CD4-positive, alpha-beta T cell (primary cell): Measurements from ENCODE around the gene WDR27. TPM values are rescaled to one million over a fixed set of nuclear protein-coding genes. Genes with fewer than 3 reads are reported as not detected.
"Not testable (repeated sequence)": the region's sequence is repeated elsewhere in the genome, so short reads cannot be mapped to it uniquely, and the experiment has no call there.

Source experiments
- ATAC-seq: fragments of 200-7000 bp; cut with Tn5 transposase; one replicate; pipeline ENCODE4 v1.10.0; 2022; ENCODE audit warnings: mild to moderate bottlenecking; ENCODE audit not compliant: poor library complexity
- CTCF ChIA-PET: fragments of 350-600 bp; sonication (Branson Sonifier 250); formaldehyde crosslinking; loops from one replicate; lab custom pipeline; 2021; ENCODE audit warnings: antibody characterized with exemption, inconsistent platforms; lab: Charles Lee
- POLR2A ChIA-PET: fragments of 350-600 bp; sonication (Branson Sonifier 250); formaldehyde crosslinking; loops from one replicate; lab custom pipeline; 2021; ENCODE audit warnings: antibody characterized with exemption, inconsistent platforms; lab: Charles Lee
- DNase-seq, 14 experiments: peaks; one replicate each; pipeline ENCODE4 v3.0.0-alpha.2; 2013 to 2020; ENCODE audit warnings: mixed read lengths in 2 of 14
- H3K27ac ChIP-seq, 2 donors: one replicate each; pipeline versions ENCODE4 v1.5.1 to v1.7.0; 2013; ENCODE audit warnings: low read length in 2 of 2, low read depth in 1 of 2, mild to moderate bottlenecking in 1 of 2
- H3K27me3 ChIP-seq, 2 experiments: 1 replicate in 1 of 2; 2 replicates in 1 of 2; pipeline versions ENCODE4 v1.6.1 to v1.7.0; 2013; ENCODE audit warnings: low read length in 2 of 2, control low read depth in 1 of 2, mild to moderate bottlenecking in 1 of 2, moderate library complexity in 1 of 2; ENCODE audit not compliant: insufficient read depth in 2 of 2, control insufficient read depth in 1 of 2
- H3K36me3 ChIP-seq: one replicate; pipeline ENCODE4 v1.6.1; 2013; ENCODE audit warnings: low read length, control low read depth; ENCODE audit not compliant: insufficient read depth
- H3K4me1 ChIP-seq: one replicate; pipeline ENCODE4 v1.6.1; 2013; ENCODE audit warnings: low read length, control low read depth; ENCODE audit not compliant: insufficient read depth
- H3K4me3 ChIP-seq: one replicate; pipeline ENCODE4 v1.5.1; 2013; ENCODE audit warnings: mild to moderate bottlenecking, low read length, moderate library complexity
- H3K9me3 ChIP-seq, 2 experiments: 1 replicate in 1 of 2; 2 replicates in 1 of 2; pipeline versions ENCODE4 v1.6.1 to v1.7.0; 2013; ENCODE audit warnings: low read length in 2 of 2, mild to moderate bottlenecking in 2 of 2, control low read depth in 1 of 2, moderate library complexity in 1 of 2; ENCODE audit not compliant: control insufficient read depth in 1 of 2, insufficient read depth in 1 of 2
- H3K27ac Mint-ChIP-seq: one replicate; pipeline ENCODE4 v1.8.0; 2020; ENCODE audit warnings: mixed read lengths
- H3K27me3 Mint-ChIP-seq: one replicate; pipeline ENCODE4 v1.8.0; 2021; ENCODE audit warnings: mixed read lengths
- H3K36me3 Mint-ChIP-seq: one replicate; pipeline ENCODE4 v1.8.0; 2021; ENCODE audit warnings: low read depth, mixed read lengths
- H3K4me1 Mint-ChIP-seq: one replicate; pipeline ENCODE4 v1.8.0; 2021; ENCODE audit warnings: low read depth, mixed read lengths
- H3K4me3 Mint-ChIP-seq: one replicate; pipeline ENCODE4 v1.8.0; 2020; ENCODE audit warnings: mild to moderate bottlenecking, mixed read lengths
- H3K9me3 Mint-ChIP-seq: one replicate; pipeline ENCODE4 v1.8.0; 2020; ENCODE audit warnings: mixed read lengths
- intact Hi-C, 2 experiments: fragments of 100-400 bp; cut with DNase I in 1 of 2; cut with micrococcal nuclease in 1 of 2; formaldehyde crosslinking; loops; one replicate each; pipeline versions ENCODE4 v1.15.1 to v1.9.0; 2023 to 2025; cut with DNase I, micrococcal nuclease
- total RNA-seq, 174 experiments: library from RNA in 2 of 174; stranded (reverse) in 2 of 174; gene quantifications; one replicate each; pipeline ENCODE4 v1.2.3 and lab custom pipeline; 2021 to 2026
- TF ChIP-seq, protein P1 (sequence below): fragments of 200-600 bp; IDR thresholded peaks from one replicate; pipeline ENCODE4 v1.8.0; 2022; ENCODE audit warnings: antibody characterized with exemption, mild to moderate bottlenecking

The WDR27 gene
- total RNA-seq, 2 experiments from 2014 or later: 22.0 to 23.5 TPM

DNA sequence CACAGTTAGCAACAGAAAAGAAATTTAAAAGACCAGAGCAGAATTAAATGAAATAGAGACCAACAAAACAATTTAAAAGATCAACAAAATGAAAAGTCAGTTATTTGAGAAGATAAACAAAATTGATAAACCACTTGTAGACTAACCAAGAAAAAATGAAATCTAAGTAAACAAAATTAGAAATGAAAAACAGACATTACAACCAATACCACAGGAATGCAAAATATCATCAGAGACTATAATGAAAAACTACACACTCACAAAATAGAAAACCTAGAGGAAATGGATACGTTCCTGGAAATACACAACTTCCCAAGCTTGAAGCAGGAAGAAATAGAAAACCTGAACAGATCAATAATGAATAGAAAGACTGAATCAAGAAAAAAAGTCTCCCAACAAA lies 97.8 kb downstream of the WDR27 start:
- Mint-ChIP-seq H3K27me3 (no peaks in the 10 kb centered on the region), H3K36me3 (peaks cover 58% of the 10 kb centered on the region), H3K4me3 (no peak overlapping the region), H3K27ac (no peak overlapping the region), H3K9me3 (no peaks in the 10 kb centered on the region), H3K4me1 (no peaks in the 10 kb centered on the region)
- intact Hi-C loops: no loop called here
- H3K27me3 ChIP-seq: no peaks in the 10 kb centered on the region
- no peak overlapping the region for H3K27ac ChIP-seq
- POLR2A ChIA-PET: no interaction called here
- TF ChIP-seq, protein P1, sequence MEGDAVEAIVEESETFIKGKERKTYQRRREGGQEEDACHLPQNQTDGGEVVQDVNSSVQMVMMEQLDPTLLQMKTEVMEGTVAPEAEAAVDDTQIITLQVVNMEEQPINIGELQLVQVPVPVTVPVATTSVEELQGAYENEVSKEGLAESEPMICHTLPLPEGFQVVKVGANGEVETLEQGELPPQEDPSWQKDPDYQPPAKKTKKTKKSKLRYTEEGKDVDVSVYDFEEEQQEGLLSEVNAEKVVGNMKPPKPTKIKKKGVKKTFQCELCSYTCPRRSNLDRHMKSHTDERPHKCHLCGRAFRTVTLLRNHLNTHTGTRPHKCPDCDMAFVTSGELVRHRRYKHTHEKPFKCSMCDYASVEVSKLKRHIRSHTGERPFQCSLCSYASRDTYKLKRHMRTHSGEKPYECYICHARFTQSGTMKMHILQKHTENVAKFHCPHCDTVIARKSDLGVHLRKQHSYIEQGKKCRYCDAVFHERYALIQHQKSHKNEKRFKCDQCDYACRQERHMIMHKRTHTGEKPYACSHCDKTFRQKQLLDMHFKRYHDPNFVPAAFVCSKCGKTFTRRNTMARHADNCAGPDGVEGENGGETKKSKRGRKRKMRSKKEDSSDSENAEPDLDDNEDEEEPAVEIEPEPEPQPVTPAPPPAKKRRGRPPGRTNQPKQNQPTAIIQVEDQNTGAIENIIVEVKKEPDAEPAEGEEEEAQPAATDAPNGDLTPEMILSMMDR: no peak
- H3K9me3 ChIP-seq: no peaks in the 10 kb centered on the region
- no peaks in the 10 kb centered on the region for H3K36me3 ChIP-seq
- DNase-seq (no peak), ATAC-seq (no peak)
- no peak overlapping the region for H3K4me3 ChIP-seq
- CTCF ChIA-PET: no interaction called here
- H3K4me1 ChIP-seq: no peaks in the 10 kb centered on the region

DNA sequence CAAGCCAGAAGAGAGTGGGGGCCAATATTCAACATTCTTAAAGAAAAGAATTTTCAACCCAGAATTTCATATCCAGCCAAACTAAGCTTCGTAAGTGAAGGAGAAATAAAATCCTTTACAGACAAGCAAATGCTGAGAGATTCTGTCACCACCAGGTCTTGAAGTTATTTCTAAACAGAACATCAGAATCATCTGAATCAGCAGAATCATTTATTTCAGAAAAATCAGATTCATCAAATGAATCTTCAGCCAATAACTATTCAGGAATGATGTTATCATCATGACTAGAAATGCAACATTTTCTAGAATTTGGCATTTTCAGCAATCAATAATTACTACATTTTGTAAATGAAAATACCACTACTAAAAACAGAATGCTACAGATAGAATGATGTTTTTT lies 100.7 kb downstream of the WDR27 start:
- H3K27ac Mint-ChIP-seq, H3K36me3 ChIP-seq, ATAC-seq, H3K27ac ChIP-seq, H3K4me3 Mint-ChIP-seq, H3K4me3 ChIP-seq, H3K4me1 ChIP-seq, POLR2A ChIA-PET, H3K27me3 ChIP-seq, intact Hi-C loops, DNase-seq, H3K27me3 Mint-ChIP-seq, H3K4me1 Mint-ChIP-seq, H3K9me3 Mint-ChIP-seq, CTCF ChIA-PET, H3K9me3 ChIP-seq: not testable (repeated sequence)
- H3K36me3 Mint-ChIP-seq: peaks cover 77% of the 10 kb centered on the region

DNA sequence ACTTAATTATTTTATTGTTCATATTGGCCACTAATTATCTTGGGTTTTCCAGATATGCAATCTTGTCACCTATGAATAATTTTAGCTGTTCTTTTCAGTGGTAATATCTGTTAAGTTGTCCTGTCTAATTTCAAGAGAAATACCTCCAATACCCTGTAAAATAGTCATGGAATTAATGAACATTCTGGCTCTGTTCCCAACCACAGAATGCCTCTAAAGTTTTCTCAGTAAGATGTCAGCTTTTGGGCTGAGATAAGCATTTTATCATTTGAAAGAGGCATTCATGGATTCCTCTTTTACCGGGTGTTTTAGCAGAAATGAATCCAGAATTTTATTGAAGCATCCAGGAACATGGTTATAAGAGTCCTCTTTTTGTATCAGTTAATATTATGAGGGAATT lies 109.3 kb downstream of the WDR27 start:
- TF ChIP-seq, protein P1: no peak
- H3K27ac ChIP-seq: no peak overlapping the region
- Mint-ChIP-seq H3K27me3 (no peaks in the 10 kb centered on the region), H3K27ac (no peak overlapping the region), H3K4me1 (peaks cover 25% of the 10 kb centered on the region), H3K9me3 (peaks cover 2% of the 10 kb centered on the region), H3K36me3 (peaks cover 16% of the 10 kb centered on the region), H3K4me3 (no peak overlapping the region)
- ChIA-PET CTCF (no interaction called here), POLR2A (no interaction called here)
- H3K36me3 ChIP-seq: no peaks in the 10 kb centered on the region
- no peak overlapping the region for H3K4me3 ChIP-seq
- H3K27me3 ChIP-seq: no peaks in the 10 kb centered on the region
- DNase-seq: no peak
- ATAC-seq: no peak
- intact Hi-C loops: no loop called here
- H3K4me1 ChIP-seq: peaks cover 16% of the 10 kb centered on the region
- H3K9me3 ChIP-seq: no peaks in the 10 kb centered on the region

DNA sequence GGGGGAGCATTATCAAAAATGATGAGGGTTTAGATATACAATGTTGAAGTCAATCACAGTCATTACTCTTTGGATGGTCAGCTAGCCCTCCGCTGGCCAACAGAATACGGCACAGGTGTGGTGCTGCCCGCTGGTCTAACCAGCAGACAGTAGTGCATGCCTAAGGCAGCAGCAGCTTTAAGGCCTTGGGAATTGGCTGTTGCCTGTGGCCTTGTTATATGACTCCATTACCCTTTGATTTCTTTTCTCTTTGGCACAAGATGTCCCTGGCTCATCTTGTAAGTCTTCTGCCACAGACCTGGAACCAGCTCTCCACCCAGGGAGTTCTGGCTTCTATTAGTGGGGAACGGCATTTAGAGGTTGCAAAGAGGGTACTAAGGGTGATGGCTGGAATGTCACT lies 110.2 kb downstream of the WDR27 start:
- H3K9me3 Mint-ChIP-seq: no peaks in the 10 kb centered on the region
- ChIA-PET CTCF (no interaction called here), POLR2A (no interaction called here)
- DNase-seq: no peak
- no peak overlapping the region for H3K27ac ChIP-seq
- intact Hi-C loops: no loop called here
- no peaks in the 10 kb centered on the region for H3K27me3 Mint-ChIP-seq
- TF ChIP-seq, protein P1: no peak
- H3K9me3 ChIP-seq: no peaks in the 10 kb centered on the region
- H3K4me3 Mint-ChIP-seq: no peak overlapping the region
- no peak overlapping the region for H3K27ac Mint-ChIP-seq
- peaks cover 26% of the 10 kb centered on the region for H3K4me1 Mint-ChIP-seq
- H3K27me3 ChIP-seq: no peaks in the 10 kb centered on the region
- H3K36me3 Mint-ChIP-seq: peaks cover 6% of the 10 kb centered on the region
- no peak overlapping the region for H3K4me3 ChIP-seq
- ATAC-seq: no peak
- H3K4me1 ChIP-seq: peaks cover 16% of the 10 kb centered on the region
- H3K36me3 ChIP-seq: no peaks in the 10 kb centered on the region
